Fibroblast of peridontal ligament (primary cell): ENCODE measurements around the gene FAM20B.
"Not testable (repeated sequence)": the region's sequence is repeated elsewhere in the genome, so short reads cannot be mapped to it uniquely, and the experiment has no call there.

ENCODE experiments used
- DNase-seq: peaks from one replicate; pipeline ENCODE4 v3.0.0-alpha.2; 2010; ENCODE audit errors: extremely low read depth

Gene FAM20B, protein sequence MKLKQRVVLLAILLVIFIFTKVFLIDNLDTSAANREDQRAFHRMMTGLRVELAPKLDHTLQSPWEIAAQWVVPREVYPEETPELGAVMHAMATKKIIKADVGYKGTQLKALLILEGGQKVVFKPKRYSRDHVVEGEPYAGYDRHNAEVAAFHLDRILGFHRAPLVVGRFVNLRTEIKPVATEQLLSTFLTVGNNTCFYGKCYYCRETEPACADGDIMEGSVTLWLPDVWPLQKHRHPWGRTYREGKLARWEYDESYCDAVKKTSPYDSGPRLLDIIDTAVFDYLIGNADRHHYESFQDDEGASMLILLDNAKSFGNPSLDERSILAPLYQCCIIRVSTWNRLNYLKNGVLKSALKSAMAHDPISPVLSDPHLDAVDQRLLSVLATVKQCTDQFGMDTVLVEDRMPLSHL

GRCh38 chr1:179025125-179025974, at the start of gene FAM20B:
TSS of gene FAM20B (plus strand) at chr1:179025894. CDS start at chr1:179043848, 17,954 bp downstream.
- DNase-seq = peak; percentile 84

DNA sequence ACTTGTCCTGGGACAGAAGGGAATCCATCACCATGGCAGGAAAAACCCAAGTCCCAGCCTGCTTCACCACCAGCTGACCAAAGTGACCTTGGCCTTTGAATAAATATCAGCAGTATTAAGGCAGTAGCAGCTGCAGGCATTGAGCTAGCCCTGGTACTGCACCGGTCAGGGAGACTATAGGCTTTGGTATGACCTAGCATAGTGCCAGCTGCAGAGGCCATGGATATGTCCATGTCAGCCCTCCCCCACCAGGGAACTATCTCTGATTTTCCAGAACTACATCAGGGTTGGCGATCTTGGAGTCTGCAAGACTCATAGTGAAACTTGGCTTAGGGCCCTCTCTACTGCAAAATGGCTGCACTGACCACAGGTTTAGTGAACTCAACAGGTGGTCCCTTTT, 49.2 kb upstream of the FAM20B start:
- DNase-seq = no peak

GRCh38 chr1:178986204-178986603, 39.5 kb upstream of the FAM20B start:
- peak; percentile 18 for DNase-seq

DNA sequence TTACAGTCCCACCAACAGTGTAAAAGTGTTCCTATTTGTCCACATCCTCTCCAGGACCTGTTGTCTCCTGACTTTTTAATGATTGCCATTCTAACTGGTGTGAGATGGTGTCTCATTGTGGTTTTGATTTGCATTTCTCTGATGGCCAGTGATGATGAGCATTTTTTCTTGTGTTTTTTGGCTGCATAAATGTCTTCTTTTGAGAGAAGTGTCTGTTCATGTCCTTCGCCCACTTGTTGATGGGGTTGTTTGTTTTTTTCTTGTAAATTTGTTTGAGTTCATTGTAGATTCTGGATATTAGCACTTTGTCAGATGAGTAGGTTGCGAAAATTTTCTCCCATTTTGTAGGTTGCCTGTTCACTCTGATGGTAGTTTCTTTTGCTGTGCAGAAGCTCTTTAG, 37.5 kb upstream of the FAM20B start:
- not testable (repeated sequence) for DNase-seq

GRCh38 chr1:178993559-178993958, 32.1 kb upstream of the FAM20B start:
- no peak for DNase-seq

DNA sequence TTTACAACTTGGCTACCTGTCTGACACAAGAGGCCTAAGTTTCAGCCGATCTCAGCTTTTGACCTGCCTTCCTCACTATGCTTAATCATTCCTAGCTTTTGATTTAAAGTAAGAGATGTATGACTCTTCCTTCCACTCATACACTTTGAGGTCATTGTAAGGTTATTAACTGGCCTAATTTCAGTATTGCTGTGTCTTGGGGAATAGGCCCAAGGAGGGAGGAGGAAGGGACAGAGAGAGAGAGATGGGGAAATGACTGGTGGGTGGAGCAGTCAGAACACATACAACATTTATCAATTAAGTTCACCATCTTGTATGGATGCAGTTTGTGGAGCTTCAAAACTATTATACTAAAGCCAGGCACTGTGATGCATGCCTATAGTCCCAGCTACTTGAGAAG, 28.3 kb upstream of the FAM20B start:
- DNase-seq = no peak

- no peak for DNase-seq
Observed at GRCh38 chr1:178998295-178998694, 27.4 kb upstream of the FAM20B start.

DNA sequence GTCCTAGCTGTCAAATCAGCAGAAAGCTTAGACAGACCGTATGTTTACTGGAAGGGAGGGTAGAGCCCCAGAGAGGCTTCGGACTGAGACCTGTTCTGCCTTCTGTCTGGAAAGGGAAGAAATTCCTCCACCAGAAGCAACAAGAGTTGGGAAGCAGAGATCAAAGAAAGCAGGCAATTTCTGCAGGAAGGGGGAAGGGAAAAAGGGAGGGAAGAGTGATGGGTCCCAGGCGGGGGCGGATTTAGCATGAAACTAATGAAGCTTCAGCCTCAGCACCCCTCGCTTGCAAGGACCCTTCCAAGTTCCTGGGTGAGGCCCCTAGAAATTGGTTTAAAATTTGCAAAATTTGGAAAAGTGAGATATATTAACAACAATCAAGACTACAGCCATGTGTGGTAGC, 26.6 kb upstream of the FAM20B start:
- no peak for DNase-seq

DNA sequence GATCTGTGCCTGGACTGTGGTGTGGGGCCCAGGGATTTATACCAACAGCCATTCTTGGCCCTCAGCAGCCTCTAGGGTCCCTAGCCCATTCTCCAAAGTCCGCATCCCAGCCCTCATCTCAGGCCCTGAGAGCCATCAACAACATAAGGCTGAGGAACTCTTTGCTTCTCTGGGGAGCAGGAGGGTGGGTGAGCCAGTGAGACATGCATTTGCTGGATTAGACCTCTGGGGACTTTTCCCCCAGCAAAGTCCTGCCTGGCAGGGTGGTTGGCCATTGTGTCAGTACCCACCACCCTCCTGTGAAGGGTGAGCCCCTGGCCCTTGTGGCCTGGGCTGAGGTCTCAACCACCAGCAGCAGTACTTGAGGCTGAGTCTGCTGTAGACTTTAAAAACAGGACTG, 24.2 kb upstream of the FAM20B start:
- DNase-seq = no peak

GRCh38 chr1:179002064-179002463, 23.6 kb upstream of the FAM20B start:
- DNase-seq = not testable (repeated sequence)

GRCh38 chr1:179002552-179003345, 22.9 kb upstream of the FAM20B start:
- peak; percentile 65 for DNase-seq

GRCh38 chr1:179003512-179004066, 22.1 kb upstream of the FAM20B start:
- DNase-seq = no peak

GRCh38 chr1:179007233-179007632, 18.5 kb upstream of the FAM20B start:
- no peak for DNase-seq

- no peak for DNase-seq
Observed at GRCh38 chr1:179010671-179011070, 15.0 kb upstream of the FAM20B start.

- DNase-seq = peak; percentile 53
Observed at GRCh38 chr1:179012038-179012437, 13.7 kb upstream of the FAM20B start.

DNA sequence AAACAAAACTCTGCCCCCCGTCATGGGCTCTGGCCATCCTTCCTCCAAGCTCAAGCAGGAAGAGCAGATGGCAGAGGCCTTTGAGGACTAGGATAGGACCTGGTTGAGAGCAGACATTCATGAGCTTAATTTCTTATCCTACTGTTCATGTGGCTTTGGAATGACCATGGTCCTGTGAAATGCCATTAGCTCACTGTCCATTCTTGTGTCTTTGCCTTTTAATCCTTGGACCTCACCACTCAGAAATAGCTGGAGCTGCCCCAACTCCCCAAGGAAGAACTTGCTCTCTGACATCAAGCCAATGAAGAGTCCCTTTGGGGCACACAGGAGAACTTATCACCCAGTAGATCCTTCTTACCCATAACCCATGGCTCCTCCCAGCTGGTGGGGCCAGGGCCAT, 11.6 kb upstream of the FAM20B start:
- DNase-seq = no peak

DNA sequence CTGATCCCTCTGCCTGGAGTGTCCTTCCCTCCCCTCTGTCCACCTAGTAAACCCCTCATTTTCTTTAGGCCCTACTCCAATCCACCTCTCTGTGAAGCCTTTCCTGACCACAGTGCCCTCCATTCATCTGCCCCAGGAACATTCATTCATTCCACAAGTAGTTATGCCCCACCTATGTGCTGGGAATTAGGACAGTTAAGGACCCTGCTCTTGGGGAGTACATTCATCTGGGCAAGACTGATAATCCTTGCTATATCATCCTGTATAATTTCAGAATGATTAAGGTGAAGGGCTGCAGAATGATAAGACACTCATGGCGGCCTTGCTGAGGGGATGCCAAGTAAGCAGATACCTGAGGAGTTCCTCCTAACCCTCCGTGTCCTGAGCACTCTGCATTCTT, 10.3 kb upstream of the FAM20B start:
- DNase-seq = no peak

DNA sequence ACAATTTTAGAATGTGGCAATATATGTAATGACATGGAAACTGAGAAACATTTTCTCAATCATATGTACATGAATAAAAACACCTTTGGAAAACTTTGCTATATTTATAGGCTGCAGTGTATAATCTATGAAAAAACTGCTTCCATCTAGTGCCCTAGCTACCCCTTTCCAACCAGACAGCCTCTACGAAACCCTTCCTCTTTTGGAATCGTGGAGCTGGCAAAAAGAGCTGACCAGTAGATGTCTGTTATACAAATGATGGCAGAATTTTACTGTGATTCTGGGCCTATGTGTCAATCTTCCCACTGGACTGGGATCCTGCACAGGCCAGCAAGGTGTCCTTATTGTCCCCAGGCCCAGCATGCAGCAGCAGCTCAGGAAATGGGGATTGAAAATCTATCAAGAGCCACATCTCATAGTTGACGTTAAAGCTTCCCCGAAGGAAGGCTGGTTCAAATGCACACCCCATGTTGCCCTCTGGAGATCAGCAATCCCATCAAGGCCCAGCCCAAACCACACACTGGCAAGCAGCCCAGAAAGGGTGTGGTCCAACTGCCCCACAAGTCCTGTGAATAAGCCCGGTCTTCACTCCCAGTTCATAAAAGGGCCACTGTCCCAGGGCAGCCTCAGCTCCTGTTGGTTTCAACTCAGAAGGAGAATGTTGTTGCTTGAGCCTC, 8.8 kb upstream of the FAM20B start:
- DNase-seq = peak; percentile 97

DNA sequence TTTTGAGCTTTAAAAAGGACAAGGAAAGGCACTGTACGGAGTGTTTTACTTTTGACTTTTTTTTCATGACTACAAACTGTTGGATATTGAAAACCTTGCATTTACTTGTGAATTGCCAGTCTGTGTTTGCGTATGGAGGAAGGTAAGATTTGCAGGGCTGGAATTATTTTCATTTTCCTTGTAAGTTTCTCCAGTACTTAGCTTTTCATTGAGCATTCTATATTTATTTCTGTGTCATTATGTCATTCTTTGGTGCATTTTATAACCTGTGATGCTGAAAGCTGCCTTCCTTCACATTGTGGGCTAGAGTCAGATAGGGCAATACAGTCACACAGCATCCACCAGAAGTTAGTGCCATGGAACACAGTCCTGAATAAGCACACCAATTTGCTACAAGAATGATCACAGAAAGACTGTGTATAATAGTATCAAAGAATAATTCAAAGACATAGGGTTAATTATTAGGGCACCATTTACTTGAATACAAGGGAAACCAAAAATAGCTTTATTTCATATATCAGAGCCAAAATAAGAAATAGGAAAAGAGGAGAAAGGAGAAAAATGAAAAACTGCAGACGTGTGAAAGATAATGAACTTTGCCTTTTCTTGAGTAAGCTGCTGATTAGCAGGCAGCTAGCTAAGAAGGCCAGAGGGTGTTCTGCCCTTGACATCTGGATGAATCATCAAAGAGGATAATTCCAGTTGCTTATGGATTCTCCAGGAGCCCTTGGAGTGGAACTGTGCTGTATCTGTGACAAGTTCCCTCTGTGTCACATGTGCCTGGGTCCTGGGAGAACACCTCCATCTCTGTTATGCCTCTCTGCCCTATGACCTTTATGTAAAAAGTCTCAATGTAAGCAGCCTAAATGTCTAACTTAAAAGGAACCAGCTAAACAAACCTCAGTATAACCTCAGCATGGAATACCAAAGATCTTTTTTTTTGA, 8.0 kb upstream of the FAM20B start:
- DNase-seq = peak; percentile 41

- peak; percentile 65 for DNase-seq
Observed at GRCh38 chr1:179021873-179022272, 3.8 kb upstream of the FAM20B start.
